NCI-H2196 treated with DMSO at 0.1 percent for 48 hours (cell line): ENCODE measurements around the gene ALG14.
"Not testable (repeated sequence)": the region's sequence is repeated elsewhere in the genome, so short reads cannot be mapped to it uniquely, and the experiment has no call there.

ENCODE experiments used
- DNase-seq: peaks from one replicate; lab custom pipeline; 2025; ENCODE audit not compliant: unreplicated experiment; lab: John Stamatoyannopoulos, UW

Gene ALG14

DNA sequence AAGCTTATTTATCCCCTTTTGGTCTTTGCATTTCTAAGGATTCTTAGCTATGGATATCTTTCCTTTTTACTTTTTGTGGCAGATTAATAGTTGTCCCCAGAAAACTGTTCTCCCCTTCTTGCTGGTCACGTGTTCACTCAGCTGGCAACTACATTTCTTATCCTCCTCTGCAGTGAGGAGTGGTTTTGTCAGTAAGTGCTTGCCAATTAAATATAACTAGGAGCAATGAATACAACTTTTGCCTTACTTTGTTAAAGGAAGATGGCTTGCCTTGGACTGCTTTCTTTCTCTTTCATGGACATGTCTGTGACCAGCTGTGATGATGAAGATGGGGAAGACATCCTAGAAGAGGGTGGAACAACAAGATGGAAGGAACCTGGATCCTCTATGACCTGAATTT, 15.6 kb upstream of the ALG14 start:
- no peak for DNase-seq

GRCh38 chr1:95086949-95087533, 14.3 kb upstream of the ALG14 start:
- no peak for DNase-seq

DNA sequence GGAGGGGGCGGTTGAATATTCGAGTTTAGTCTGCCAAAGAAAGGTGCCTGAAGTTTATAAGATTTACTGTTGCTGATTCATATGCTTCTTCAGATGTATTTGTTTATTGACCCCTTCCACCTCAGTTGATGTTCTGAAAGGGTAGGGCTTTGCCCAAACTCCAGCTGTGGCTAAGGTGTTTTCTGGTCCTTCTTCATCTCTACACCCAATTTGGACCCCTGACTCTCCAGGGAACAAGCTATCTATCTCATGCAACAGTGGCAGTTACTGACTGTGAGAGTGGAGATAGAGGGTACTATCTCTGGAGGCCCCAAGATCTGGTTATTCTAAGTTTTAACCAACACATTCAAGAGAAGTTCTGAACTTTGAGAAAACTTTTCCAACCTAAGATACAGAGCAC, 12.6 kb upstream of the ALG14 start:
- DNase-seq, result no peak

DNA sequence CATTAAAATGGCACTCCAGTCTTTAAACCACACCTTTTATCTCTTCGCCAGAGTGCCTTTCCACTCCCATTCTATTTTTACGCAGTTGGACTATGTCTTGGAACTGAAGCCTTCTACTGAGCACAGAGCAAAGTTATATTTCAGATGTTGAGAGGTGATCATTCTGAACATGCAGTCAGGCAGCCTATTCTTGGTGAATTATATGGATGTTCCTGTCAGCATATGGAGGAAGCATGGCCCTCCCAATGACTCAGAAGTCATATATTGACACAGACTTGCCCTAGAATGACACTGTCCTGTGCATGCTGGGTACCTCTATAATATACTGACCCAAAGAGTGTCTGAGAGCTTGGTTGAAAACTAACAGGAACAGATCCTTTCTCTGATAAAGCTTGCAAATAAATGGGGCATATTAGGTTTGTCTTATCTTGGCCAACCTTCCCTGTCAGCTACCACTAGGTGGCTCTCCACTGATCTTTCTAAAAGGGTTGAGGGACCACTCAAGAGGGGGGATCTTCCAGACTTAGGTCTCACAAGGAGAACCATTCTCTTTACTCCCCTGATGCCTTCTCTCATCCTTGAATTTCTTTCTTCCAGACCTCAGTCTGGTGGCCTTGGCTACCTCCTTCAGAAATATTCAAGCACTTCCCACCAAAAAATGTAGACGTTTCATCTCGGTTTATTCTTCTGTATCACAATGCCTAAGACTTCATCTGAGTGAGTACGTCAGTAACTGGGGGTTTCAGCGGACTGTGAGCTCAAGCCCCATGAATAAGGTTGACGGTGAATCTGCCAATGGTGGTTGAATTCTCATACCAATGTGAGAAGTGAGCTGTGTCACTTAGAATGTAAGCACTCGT, 11.8 kb upstream of the ALG14 start:
- no peak for DNase-seq

- no peak for DNase-seq
Measured at GRCh38 chr1:95080879-95081278, 8.1 kb upstream of the ALG14 start.

DNA sequence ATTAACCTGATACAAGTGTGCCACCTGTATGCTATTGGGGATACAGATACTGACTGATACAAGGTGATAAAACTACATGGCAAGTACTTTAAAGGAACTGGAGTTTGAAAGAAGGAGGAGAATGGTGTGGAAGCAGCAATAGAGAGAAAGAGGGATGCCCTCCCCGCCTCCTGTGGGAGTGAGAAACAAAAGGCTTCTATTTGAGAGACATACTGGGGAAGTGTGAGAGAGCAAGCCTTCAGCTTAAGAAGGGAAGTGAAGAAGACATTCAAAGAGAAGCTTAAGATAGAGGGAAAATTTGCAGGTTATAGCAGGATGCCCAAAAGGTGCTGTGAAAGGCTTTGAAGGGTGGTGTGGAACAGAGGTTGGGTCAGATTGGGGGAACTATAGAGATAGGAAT, 7.7 kb upstream of the ALG14 start:
- DNase-seq, result no peak

DNA sequence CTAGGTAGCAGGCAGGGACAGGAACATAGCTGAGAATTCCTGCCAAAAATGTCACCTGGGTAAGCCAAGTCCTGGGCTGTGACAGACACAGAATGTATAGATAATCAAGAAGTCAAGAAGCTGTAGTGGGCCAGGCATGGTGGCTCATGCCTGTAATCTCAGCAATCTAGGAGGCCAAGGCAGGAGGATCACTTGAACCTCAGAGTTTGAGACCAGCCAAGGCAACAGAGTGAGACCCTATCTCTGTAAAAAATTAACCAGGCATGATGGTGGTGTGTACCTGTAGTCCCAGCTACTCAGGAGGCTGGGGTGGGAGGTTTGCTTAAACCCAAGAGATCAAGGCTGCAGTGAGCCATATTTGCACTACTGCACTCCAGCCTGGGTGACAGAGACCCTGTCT, 3.3 kb upstream of the ALG14 start:
- no peak for DNase-seq

- no peak for DNase-seq
Measured at GRCh38 chr1:95073446-95073845, 695 bp upstream of the ALG14 start.

DNA sequence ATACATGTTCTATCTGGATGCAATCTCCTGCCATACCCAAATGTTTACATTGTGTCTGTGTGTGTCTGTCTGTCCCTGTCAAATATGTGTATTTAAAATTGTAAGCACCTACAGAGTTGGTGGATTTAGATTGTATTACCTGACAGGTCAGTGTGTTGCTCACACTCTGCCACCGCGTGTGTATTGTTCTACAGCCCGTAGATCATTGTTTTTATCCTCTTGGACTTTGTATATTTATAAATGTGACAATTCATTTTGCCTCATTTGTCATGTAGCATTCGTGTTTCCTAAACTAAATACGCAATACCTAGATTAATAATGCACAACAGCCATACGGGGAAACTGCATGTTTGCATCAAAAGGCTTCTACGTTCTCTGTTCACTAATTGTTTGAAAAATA, 634 bp downstream of the ALG14 start:
- DNase-seq, result no peak

DNA sequence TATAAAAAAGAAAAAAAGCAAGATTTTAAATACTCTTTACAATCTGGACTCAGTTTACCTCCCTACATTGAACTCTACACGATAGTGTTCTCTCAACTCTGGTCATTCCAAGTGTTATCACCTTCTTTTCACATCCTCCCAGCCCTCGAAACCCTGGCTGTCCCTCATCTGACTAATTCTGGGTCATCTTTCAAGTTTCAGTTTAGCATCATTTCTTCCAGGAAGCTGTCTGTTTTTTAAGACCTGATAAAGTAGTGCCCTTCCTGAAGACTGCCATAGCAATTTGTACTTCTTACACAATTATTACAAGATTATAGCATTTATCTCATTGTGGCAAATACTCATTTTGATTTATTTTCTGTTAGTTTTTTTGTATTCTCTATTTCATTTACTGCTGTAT, 1.2 kb downstream of the ALG14 start:
- no peak for DNase-seq

- no peak for DNase-seq
Measured at GRCh38 chr1:95069710-95070093, 3.0 kb downstream of the ALG14 start.

DNA sequence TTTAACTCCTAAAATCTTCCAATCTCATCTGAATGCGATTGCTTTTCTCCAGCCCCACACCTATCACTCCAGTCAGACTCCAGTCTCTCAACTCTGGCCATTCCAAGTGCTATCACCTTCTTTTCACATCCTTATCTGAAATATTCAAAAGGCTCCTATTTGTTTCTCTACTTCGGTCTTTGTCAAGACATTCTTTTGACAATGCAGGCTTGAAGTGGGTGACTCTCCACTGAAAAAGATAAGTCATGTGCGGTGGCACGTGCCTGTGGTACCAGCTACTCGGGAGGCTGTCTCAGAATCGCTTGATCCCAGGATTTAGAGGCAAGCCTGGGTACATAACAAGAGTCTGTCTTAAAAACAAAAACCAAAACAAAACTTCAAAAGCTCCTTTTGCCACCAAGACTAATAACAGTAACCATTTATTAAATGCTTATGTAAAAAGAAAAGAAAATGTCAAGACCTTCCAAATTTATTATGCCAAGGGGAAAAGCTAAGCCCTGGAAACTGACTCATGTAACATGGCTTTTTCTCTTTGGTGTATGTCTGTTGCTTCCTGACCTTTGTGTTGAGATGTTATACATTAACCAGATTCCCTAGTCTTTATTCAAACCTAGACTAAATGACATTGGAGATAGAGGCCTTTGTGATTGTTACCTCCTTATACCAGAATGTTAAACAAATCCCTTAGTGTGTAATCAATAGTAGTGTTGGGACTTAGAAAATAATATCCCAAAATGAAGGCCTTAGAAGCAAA, 3.6 kb downstream of the ALG14 start:
- DNase-seq, result no peak

- no peak for DNase-seq
Measured at GRCh38 chr1:95067568-95067967, 5.2 kb downstream of the ALG14 start.

DNA sequence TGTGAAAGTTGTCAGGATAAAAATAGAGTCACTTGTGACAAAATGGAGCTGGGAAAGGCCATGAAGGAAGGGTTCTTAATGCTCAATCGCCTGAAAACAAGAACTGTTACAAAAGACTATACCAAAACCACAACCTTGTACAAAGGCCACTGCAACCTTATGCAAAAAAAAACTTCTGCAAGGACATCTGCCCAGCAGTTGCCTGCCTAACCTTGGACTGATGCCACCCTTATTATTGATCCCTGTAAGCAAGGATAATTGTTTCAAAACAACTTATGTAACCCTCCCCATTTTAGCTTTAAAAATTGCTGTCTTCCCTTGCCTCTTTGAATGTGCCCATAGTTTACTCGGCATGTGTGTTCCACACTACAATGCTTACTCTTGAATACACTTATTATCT, 5.7 kb downstream of the ALG14 start:
- DNase-seq, result no peak

DNA sequence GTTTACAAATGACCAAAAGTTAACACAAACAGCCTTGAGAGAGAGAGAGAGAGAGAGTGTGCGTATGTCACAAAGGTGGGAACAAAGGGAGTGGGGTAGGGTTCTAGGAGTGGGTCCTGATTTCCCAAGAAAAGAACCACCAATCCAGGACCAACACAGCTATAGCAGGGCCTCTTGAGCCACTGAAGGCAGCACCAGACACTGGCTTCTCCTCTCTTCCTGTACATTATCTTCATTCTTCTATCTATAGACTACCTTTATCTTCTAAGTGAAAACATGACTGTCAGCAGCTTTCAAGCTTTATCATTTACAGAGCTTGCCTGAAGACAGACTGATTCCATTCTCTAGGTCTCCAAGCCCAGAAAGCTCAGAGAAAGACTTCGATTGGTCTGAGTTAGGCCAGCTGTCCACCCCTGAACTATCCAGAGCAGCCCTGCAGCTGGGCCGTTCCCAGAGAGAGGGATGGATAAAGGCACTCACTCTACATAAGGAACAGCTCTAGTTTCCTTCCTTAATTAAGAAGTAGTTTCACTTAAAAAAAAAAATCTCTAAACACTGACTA, 11.2 kb downstream of the ALG14 start:
- no peak for DNase-seq

DNA sequence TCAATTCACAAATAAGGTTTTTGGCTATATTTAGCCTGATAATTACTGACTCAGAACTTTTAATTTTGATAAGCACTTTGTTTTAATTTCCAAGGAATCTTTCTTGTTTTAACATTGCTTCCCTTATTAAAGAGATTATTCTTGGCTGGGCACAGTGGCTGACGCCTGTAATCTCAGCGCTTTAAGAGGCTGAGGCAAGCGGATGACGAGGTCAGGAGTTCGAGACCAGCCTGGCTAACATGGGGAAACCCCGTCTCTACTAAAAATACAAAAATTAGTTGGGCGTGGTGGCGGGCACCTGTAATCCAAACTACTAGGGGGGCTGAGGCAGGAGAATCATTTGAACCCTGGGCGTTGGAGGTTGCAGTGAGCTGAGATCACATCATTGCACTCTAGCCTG, 13.8 kb downstream of the ALG14 start:
- DNase-seq, result no peak

DNA sequence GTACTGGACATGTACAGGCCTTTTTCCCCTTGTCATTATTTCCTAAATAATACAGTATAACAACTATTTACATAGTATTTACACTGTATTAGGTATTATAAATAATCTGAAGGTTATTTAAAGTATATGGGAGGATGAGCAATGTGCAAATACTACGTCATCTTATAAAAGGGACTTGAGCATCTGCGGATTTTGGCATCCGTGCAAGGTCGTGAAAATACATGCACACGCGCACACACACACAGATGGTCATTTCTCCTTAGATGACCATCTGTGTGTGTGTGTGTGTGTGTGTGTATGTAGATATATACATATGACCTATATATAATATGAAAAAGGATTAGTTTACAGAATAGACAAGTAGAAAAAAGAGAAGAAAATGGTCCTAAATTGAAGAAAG, 15.4 kb downstream of the ALG14 start:
- no peak for DNase-seq

DNA sequence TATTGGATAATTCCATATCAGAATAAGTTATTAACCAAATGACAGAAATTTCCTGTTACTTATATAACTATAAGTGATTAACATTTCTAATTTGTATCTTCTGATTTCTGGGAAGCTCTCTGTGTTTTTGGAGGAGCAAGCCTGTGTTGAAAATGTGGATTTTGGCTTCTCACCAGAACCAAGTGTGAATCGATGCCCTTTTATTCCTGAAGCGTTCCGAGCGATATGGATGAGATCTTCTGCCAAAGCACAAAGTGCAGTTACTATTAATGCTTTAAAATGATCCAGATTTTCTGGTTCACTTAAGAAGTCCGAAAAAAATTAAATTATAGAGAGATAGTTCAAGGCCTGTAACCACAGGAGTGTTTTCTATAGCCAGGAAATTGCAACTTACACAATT, 22.8 kb downstream of the ALG14 start:
- no peak for DNase-seq

GRCh38 chr1:95048317-95048716, 24.4 kb downstream of the ALG14 start:
- DNase-seq, result no peak

DNA sequence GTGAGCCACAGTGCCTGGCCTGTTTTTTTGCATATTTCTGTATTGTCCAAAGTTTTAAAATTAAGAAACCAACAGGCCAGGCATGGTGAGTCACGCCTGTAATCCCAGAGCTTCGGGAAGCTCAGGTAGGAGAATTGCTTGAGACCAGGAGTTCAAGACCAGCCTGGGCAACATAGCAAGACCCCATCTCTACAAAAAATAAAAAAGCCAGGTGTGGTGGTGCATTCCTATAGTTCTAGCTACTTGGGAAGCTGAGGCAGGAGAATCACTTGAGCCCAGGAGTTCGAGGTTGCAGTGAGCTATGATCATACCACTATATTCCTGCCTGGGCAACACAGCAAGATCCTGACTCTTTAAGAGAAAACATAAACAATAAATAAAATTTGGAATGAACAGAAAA, 25.1 kb downstream of the ALG14 start:
- DNase-seq, result not testable (repeated sequence)

- no peak for DNase-seq
Measured at GRCh38 chr1:95046359-95046758, 26.4 kb downstream of the ALG14 start.
